ENCODE data around the gene SNX10. TPM values are rescaled to one million over a fixed set of nuclear protein-coding genes. Genes with fewer than 3 reads are reported as not detected.
A peak's percentile ranks its signal among the peaks of the same experiment; 100 is the strongest.

Gene SNX10
- total RNA-seq, 2 donors from 2014 or later = 13.2 to 19.3 TPM

DNA sequence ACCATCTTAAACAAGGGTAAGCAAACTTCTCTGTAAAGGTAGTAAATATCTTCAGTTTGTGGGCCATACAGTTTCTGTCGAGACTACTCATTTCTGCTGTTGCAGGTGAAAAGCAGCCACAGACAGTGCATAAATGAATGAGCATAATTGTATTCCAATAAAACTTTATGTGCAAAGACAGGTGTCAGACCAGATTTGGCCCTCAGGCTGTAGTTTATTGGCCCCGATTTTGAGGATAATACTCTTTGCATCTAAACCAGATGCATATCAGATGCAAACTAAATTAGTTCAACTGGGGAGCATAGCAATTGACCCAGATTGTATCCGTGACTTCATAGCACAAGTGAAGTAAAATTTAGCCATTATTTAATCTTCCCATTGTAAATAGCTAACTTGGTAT is 70.0 kb downstream of the SNX10 start:
- H3K36me3 Mint-ChIP-seq (ENCODE audit: low read depth) = no peaks in the 10 kb centered on the region
- no peak overlapping the region for H3K27ac Mint-ChIP-seq
- WGBS, 2 experiments (ENCODE audit: insufficient coverage in 1 of 2, insufficient read length in 1 of 2) = 88 to 93% methylated on average over 3 of the region's 3 CpGs

DNA sequence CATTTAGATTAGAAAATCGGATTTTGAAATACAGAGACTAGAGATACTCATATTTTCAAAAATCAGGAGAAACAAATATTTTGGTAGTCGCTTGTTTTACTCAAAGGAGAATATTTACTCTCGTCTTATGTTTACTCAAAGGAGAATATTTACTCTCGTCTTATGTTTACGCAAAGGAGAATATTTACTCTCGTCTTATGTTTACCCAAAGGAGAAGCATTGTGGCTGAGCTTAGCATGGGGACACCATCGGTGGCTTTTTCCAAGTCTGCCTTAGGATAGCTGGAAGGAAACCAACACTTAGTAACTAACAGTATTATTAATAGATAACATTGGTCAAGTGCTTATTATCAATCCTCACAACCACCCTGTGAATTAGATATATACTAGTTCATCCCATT is 71.8 kb downstream of the SNX10 start:
- H3K36me3 ChIP-seq (ENCODE audit: control insufficient read depth, insufficient read depth, low read length) = no peaks in the 10 kb centered on the region
- no peaks in the 10 kb centered on the region for H3K4me1 ChIP-seq (ENCODE audit: control insufficient read depth, insufficient read depth, low read length)
- H3K27ac ChIP-seq (ENCODE audit: low read depth, low read length) = no peak overlapping the region
- 92 to 95% methylated on average over 4 to 7 of the region's 7 CpGs for WGBS, 2 experiments (ENCODE audit: insufficient coverage in 1 of 2, insufficient read length in 1 of 2)
- H3K4me3 ChIP-seq (ENCODE audit: low read length) = no peak overlapping the region
- H3K4me1 Mint-ChIP-seq = peaks cover 20% of the 10 kb centered on the region
- no peaks in the 10 kb centered on the region for H3K9me3 ChIP-seq (ENCODE audit: control insufficient read depth, low read length)
- H3K9me3 Mint-ChIP-seq = no peaks in the 10 kb centered on the region
- H3K27ac Mint-ChIP-seq = no peak overlapping the region
- no peaks in the 10 kb centered on the region for H3K27me3 Mint-ChIP-seq (ENCODE audit: insufficient read depth)
- no peaks in the 10 kb centered on the region for H3K36me3 Mint-ChIP-seq (ENCODE audit: low read depth)
- no peaks in the 10 kb centered on the region for H3K27me3 ChIP-seq (ENCODE audit: control insufficient read depth, insufficient read depth, low read length, poor library complexity, severe bottlenecking)
- DNase-seq = no peak
- no peak overlapping the region for H3K4me3 Mint-ChIP-seq
- H3K9ac ChIP-seq (ENCODE audit: extremely low read depth, low read length, poor library complexity, severe bottlenecking) = no peak overlapping the region
- TF ChIP-seq, protein P1, sequence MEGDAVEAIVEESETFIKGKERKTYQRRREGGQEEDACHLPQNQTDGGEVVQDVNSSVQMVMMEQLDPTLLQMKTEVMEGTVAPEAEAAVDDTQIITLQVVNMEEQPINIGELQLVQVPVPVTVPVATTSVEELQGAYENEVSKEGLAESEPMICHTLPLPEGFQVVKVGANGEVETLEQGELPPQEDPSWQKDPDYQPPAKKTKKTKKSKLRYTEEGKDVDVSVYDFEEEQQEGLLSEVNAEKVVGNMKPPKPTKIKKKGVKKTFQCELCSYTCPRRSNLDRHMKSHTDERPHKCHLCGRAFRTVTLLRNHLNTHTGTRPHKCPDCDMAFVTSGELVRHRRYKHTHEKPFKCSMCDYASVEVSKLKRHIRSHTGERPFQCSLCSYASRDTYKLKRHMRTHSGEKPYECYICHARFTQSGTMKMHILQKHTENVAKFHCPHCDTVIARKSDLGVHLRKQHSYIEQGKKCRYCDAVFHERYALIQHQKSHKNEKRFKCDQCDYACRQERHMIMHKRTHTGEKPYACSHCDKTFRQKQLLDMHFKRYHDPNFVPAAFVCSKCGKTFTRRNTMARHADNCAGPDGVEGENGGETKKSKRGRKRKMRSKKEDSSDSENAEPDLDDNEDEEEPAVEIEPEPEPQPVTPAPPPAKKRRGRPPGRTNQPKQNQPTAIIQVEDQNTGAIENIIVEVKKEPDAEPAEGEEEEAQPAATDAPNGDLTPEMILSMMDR (conservative IDR thresholded peaks at IDR 0.05) = no peak

More for the DNA sequence above, 70.0 kb downstream of the SNX10 start:
- no peaks in the 10 kb centered on the region for H3K27me3 Mint-ChIP-seq (ENCODE audit: insufficient read depth)
- Histone ChIP-seq H3K9me3 (ENCODE audit: control insufficient read depth, low read length) (no peaks in the 10 kb centered on the region), H3K27ac (ENCODE audit: low read depth, low read length) (no peak overlapping the region), H3K27me3 (ENCODE audit: control insufficient read depth, insufficient read depth, low read length, poor library complexity, severe bottlenecking) (no peaks in the 10 kb centered on the region), H3K4me1 (ENCODE audit: control insufficient read depth, insufficient read depth, low read length) (no peaks in the 10 kb centered on the region), H3K4me3 (ENCODE audit: low read length) (no peak overlapping the region), H3K9ac (ENCODE audit: extremely low read depth, low read length, poor library complexity, severe bottlenecking) (no peak overlapping the region), H3K36me3 (ENCODE audit: control insufficient read depth, insufficient read depth, low read length) (no peaks in the 10 kb centered on the region)
- TF ChIP-seq, protein P1 (conservative IDR thresholded peaks at IDR 0.05) = no peak
- peaks cover 20% of the 10 kb centered on the region for H3K4me1 Mint-ChIP-seq
- H3K9me3 Mint-ChIP-seq = no peaks in the 10 kb centered on the region
- H3K4me3 Mint-ChIP-seq = no peak overlapping the region
- DNase-seq = no peak

DNA sequence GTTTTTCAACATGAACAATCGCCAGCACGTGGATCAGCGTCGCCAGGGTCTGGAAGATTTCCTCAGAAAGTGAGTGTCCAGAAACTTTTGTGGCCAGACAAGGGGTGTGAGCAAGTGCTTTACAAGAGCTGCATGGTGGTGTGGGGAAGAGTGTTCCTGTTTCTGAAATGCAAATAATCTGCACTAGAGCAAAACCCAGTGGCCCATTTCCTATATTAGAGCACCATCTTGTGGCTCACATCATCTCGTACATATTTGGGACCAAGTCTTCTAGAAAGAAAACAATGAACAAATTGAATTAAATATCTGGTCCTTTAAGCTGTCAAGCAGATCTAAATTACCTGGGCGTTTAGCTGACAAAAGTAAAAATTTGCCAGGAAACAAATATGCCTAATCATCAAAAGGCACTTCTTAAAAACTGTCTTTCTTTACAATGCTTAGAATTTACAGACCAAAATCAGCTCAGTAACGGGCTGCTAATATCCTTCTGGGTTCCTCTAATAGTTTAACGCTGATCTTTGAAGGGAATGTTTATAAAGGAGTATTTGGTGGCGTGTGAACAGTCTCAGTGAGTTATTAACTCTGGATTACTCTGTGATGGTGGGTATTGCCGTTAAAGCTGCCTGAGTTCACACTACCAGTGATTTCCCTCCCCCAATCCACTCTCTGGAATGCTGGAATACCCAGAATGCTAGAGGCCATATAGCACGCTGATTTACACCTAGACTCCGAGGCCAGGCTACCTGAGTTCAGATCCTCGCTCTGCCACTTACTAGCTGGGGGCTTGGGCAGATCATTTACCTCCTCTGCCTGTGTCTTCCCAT is 73.6 kb downstream of the SNX10 start:
- TF ChIP-seq, protein P1 (conservative IDR thresholded peaks at IDR 0.05) = peak; percentile 91
- H3K36me3 Mint-ChIP-seq (ENCODE audit: low read depth) = no peaks in the 10 kb centered on the region
- no peaks in the 10 kb centered on the region for H3K27me3 ChIP-seq (ENCODE audit: control insufficient read depth, insufficient read depth, low read length, poor library complexity, severe bottlenecking)
- H3K9me3 ChIP-seq (ENCODE audit: control insufficient read depth, low read length) = no peaks in the 10 kb centered on the region
- no peaks in the 10 kb centered on the region for H3K9me3 Mint-ChIP-seq
- H3K36me3 ChIP-seq (ENCODE audit: control insufficient read depth, insufficient read depth, low read length) = no peaks in the 10 kb centered on the region
- H3K27ac ChIP-seq (ENCODE audit: low read depth, low read length) = no peak overlapping the region
- H3K27me3 Mint-ChIP-seq (ENCODE audit: insufficient read depth) = no peaks in the 10 kb centered on the region
- H3K27ac Mint-ChIP-seq = peak overlapping the region; percentile 24
- no peak overlapping the region for H3K4me3 Mint-ChIP-seq
- no peak overlapping the region for H3K9ac ChIP-seq (ENCODE audit: extremely low read depth, low read length, poor library complexity, severe bottlenecking)
- 58 to 69% methylated on average over 8 to 13 of the region's 13 CpGs for WGBS, 2 experiments (ENCODE audit: insufficient coverage in 1 of 2, insufficient read length in 1 of 2)
- H3K4me1 ChIP-seq (ENCODE audit: control insufficient read depth, insufficient read depth, low read length) = no peaks in the 10 kb centered on the region
- H3K4me3 ChIP-seq (ENCODE audit: low read length) = no peak overlapping the region
- peak; percentile 72 for DNase-seq
- peaks cover 20% of the 10 kb centered on the region for H3K4me1 Mint-ChIP-seq
